ENCODE data around the gene OR52E4. TPM values are rescaled to one million over a fixed set of nuclear protein-coding genes. Genes with fewer than 3 reads are reported as not detected.

Gene OR52E4
- total RNA-seq, 1 experiment from 2014 or later: not detected

DNA sequence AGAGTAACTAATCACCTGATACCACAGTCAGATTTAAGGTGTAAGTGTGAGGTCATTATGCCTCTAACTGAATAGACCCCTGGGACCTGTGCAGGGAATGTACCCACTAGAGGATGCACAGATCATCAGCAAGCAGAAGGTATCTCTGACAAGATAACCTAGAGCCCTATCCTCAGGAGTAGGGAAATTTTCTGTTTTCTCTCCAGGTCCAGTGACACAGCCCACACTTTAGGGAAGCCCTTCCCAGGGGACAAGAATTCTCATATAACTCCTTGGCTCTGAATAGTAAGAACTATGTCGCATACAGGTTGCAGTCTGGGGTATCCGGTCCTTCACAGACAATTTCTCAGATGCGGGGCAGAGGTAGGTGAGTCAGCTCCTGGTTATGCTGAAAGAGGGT is 12.5 kb downstream of the OR52E4 start, which contains the start of gene OR52E5:
OR52E5 (plus strand) TSS at position 301 of the 400 bp plus-strand sequence. CDS start 7,569 bp downstream, outside the sequence.
- CTCF ChIA-PET: no interaction called here
- H3K4me3 ChIP-seq (ENCODE audit: low read depth, low read length): no peak within 1 kb of the TSS
- Mint-ChIP-seq H3K36me3 (ENCODE audit: insufficient read depth, unreplicated experiment) (no peaks in the 10 kb centered on the region), H3K4me3 (ENCODE audit: unreplicated experiment) (no peak within 1 kb of the TSS), H3K27me3 (ENCODE audit: insufficient read depth, unreplicated experiment) (peaks cover 6% of the 10 kb centered on the region), H3K27ac (ENCODE audit: unreplicated experiment) (no peak within 1 kb of the TSS), H3K9me3 (ENCODE audit: unreplicated experiment) (no peaks in the 10 kb centered on the region), H3K4me1 (ENCODE audit: low read depth, unreplicated experiment) (no peaks in the 10 kb centered on the region)
- TF ChIP-seq, protein P1, sequence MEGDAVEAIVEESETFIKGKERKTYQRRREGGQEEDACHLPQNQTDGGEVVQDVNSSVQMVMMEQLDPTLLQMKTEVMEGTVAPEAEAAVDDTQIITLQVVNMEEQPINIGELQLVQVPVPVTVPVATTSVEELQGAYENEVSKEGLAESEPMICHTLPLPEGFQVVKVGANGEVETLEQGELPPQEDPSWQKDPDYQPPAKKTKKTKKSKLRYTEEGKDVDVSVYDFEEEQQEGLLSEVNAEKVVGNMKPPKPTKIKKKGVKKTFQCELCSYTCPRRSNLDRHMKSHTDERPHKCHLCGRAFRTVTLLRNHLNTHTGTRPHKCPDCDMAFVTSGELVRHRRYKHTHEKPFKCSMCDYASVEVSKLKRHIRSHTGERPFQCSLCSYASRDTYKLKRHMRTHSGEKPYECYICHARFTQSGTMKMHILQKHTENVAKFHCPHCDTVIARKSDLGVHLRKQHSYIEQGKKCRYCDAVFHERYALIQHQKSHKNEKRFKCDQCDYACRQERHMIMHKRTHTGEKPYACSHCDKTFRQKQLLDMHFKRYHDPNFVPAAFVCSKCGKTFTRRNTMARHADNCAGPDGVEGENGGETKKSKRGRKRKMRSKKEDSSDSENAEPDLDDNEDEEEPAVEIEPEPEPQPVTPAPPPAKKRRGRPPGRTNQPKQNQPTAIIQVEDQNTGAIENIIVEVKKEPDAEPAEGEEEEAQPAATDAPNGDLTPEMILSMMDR (IDR thresholded peaks at IDR 0.05; ENCODE audit: insufficient read depth in 1 of 2, low read depth in 1 of 2, low read length in 1 of 2, severe bottlenecking in 1 of 2, unreplicated experiment in 1 of 2): no peak
- no peaks in the 10 kb centered on the region for H3K9me3 ChIP-seq
- POLR2A ChIA-PET: no interaction called here
- no peaks in the 10 kb centered on the region for H3K27me3 ChIP-seq (replicated peaks; ENCODE audit: control insufficient read depth, insufficient read depth, low read length)
- no peak for DNase-seq
- BruUV-seq (replicated peaks): no TSS peak
- H3K4me1 ChIP-seq: no peaks in the 10 kb centered on the region
- intact Hi-C loops (cut with micrococcal nuclease; ENCODE audit: unreplicated experiment): loop anchor here (10.0 kb wide), 1 partner anchor 418 kb away; no protein-coding TSS in a partner anchor
- no peaks in the 10 kb centered on the region for H3K36me3 ChIP-seq (ENCODE audit: control insufficient read depth, insufficient read depth, low read length)

DNA sequence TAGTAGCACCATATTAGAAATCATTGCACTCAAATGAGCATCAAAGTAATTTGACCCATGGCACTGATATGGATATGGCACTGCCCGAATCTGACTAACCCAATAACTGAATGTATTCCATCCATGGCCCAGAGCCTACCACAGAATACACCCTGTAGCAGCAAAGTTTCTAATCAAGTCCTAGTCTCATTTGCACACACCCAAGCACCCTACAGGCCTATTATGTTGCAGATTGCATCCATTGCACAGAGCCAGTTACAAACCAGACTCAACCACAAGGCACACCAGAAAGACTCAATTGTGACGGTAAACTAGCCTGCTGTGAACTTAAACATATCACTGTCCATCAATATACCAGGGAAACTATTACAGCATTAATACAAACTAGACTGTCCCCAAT is 19.1 kb downstream of the OR52E4 start:
- BruUV-seq (replicated peaks): no TSS peak
- CTCF ChIA-PET: no interaction called here
- POLR2A ChIA-PET: no interaction called here
- Mint-ChIP-seq H3K27me3 (ENCODE audit: insufficient read depth, unreplicated experiment) (peaks cover 4% of the 10 kb centered on the region), H3K9me3 (ENCODE audit: unreplicated experiment) (no peaks in the 10 kb centered on the region), H3K4me1 (ENCODE audit: low read depth, unreplicated experiment) (no peaks in the 10 kb centered on the region), H3K4me3 (ENCODE audit: unreplicated experiment) (no peak overlapping the region), H3K36me3 (ENCODE audit: insufficient read depth, unreplicated experiment) (no peaks in the 10 kb centered on the region), H3K27ac (ENCODE audit: unreplicated experiment) (no peak overlapping the region)
- Histone ChIP-seq H3K4me3 (ENCODE audit: low read depth, low read length) (no peak overlapping the region), H3K27me3 (replicated peaks; ENCODE audit: control insufficient read depth, insufficient read depth, low read length) (no peaks in the 10 kb centered on the region), H3K36me3 (ENCODE audit: control insufficient read depth, insufficient read depth, low read length) (no peaks in the 10 kb centered on the region), H3K4me1 (no peaks in the 10 kb centered on the region), H3K9me3 (no peaks in the 10 kb centered on the region)
- intact Hi-C loops (cut with micrococcal nuclease; ENCODE audit: unreplicated experiment): loop anchor here (10.0 kb wide), 1 partner anchor 425 kb away; no protein-coding TSS in a partner anchor
- no peak for DNase-seq
- TF ChIP-seq, protein P1 (IDR thresholded peaks at IDR 0.05; ENCODE audit: insufficient read depth in 1 of 2, low read depth in 1 of 2, low read length in 1 of 2, severe bottlenecking in 1 of 2, unreplicated experiment in 1 of 2): no peak

DNA sequence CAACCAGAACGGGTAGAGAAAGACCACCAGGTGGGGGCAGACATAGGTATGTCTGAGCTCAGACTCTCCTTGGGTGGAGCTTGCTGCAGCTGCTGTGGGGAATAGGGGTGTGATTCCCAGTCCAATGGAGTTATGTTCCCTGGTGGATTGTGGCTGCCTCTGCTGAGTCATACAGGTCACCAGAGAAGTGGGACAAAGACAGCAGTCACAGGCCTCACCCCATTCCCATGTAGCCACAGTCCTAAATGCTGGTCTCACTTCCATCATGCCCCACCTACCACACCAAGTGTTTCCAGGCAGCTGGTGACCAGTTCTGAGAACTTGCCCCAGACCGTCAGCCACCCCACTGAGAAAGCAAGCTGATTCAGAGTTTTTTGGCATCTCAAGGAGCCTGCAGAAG is 30.1 kb downstream of the OR52E4 start:
- Mint-ChIP-seq H3K4me1 (ENCODE audit: low read depth, unreplicated experiment) (no peaks in the 10 kb centered on the region), H3K9me3 (ENCODE audit: unreplicated experiment) (peaks cover 10% of the 10 kb centered on the region), H3K36me3 (ENCODE audit: insufficient read depth, unreplicated experiment) (no peaks in the 10 kb centered on the region), H3K27me3 (ENCODE audit: insufficient read depth, unreplicated experiment) (peaks cover 4% of the 10 kb centered on the region), H3K4me3 (ENCODE audit: unreplicated experiment) (no peak overlapping the region), H3K27ac (ENCODE audit: unreplicated experiment) (no peak overlapping the region)
- H3K9me3 ChIP-seq: no peaks in the 10 kb centered on the region
- BruUV-seq (replicated peaks): no TSS peak
- TF ChIP-seq, protein P1 (IDR thresholded peaks at IDR 0.05; ENCODE audit: insufficient read depth in 1 of 2, low read depth in 1 of 2, low read length in 1 of 2, severe bottlenecking in 1 of 2, unreplicated experiment in 1 of 2): no peak
- H3K4me1 ChIP-seq: no peaks in the 10 kb centered on the region
- no peaks in the 10 kb centered on the region for H3K36me3 ChIP-seq (ENCODE audit: control insufficient read depth, insufficient read depth, low read length)
- no peaks in the 10 kb centered on the region for H3K27me3 ChIP-seq (replicated peaks; ENCODE audit: control insufficient read depth, insufficient read depth, low read length)
- no peak overlapping the region for H3K4me3 ChIP-seq (ENCODE audit: low read depth, low read length)
- DNase-seq: no peak
- CTCF ChIA-PET: no interaction called here
- intact Hi-C loops (cut with micrococcal nuclease; ENCODE audit: unreplicated experiment): no loop called here
- POLR2A ChIA-PET: no interaction called here
